CD14-positive monocyte (primary cell): Measurements from ENCODE around the gene PRH1. TPM values are rescaled to one million over a fixed set of nuclear protein-coding genes. Genes with fewer than 3 reads are reported as not detected.

Experiments
- DNase-seq, 3 donors: peaks; one replicate each; pipeline ENCODE4 v3.0.0-alpha.2; 2011 to 2022
- H2AFZ ChIP-seq: 2 replicates; pipeline ENCODE4 v1.6.0; 2012; ENCODE audit warnings: mild to moderate bottlenecking, low read depth, low read length, inconsistent platforms; ENCODE audit not compliant: insufficient read depth, poor library complexity, severe bottlenecking
- H3K27ac ChIP-seq, 2 donors: 1 replicate in 1 of 2; 2 replicates in 1 of 2; pipeline ENCODE4 v1.5.1; 2012 to 2013; ENCODE audit warnings: low read length in 2 of 2, control low read depth in 1 of 2, inconsistent platforms in 1 of 2, low read depth in 1 of 2, mild to moderate bottlenecking in 1 of 2
- H3K27me3 ChIP-seq, 2 donors: one replicate each; pipeline versions ENCODE4 v1.6.0 to v1.6.1; 2011 to 2013; ENCODE audit warnings: low read length in 2 of 2; ENCODE audit not compliant: control insufficient read depth in 2 of 2, insufficient read depth in 2 of 2
- H3K36me3 ChIP-seq, 2 donors: replicated peaks in 1 of 2; 1 replicate in 1 of 2; 2 replicates in 1 of 2; pipeline versions ENCODE4 v1.5.1 to v1.6.1; 2012 to 2013; ENCODE audit warnings: low read length in 2 of 2, control low read depth in 1 of 2, inconsistent platforms in 1 of 2, mild to moderate bottlenecking in 1 of 2; ENCODE audit not compliant: insufficient read depth in 2 of 2, control insufficient read depth in 1 of 2
- H3K4me1 ChIP-seq, 2 donors: 1 replicate in 1 of 2; 2 replicates in 1 of 2; pipeline versions ENCODE4 v1.5.1 to v1.6.1; 2012 to 2013; ENCODE audit warnings: low read length in 2 of 2, control low read depth in 1 of 2, inconsistent platforms in 1 of 2, mild to moderate bottlenecking in 1 of 2, moderate library complexity in 1 of 2; ENCODE audit not compliant: insufficient read depth in 2 of 2, control insufficient read depth in 1 of 2
- H3K4me2 ChIP-seq: replicated peaks from 2 replicates; pipeline ENCODE3; 2012; ENCODE audit warnings: low read length, moderate library complexity, mild to moderate bottlenecking; ENCODE audit not compliant: poor library complexity, severe bottlenecking; ENCODE audit errors: extremely low read depth
- H3K4me3 ChIP-seq, 3 experiments: fragments of 200-600 bp in 1 of 3; sonication (generic) in 1 of 3; replicated peaks in 1 of 3; 1 replicate in 2 of 3; 2 replicates in 1 of 3; pipeline ENCODE4 v1.5.1; 2011 to 2013; ENCODE audit warnings: low read length in 3 of 3, mild to moderate bottlenecking in 3 of 3, control low read depth in 2 of 3, low read depth in 2 of 3, inconsistent platforms in 1 of 3, moderate library complexity in 1 of 3
- H3K79me2 ChIP-seq: 2 replicates; pipeline ENCODE4 v1.6.0; 2012; ENCODE audit warnings: mild to moderate bottlenecking, control low read depth, inconsistent platforms, low read length, moderate library complexity; ENCODE audit not compliant: insufficient read depth
- H3K9ac ChIP-seq: 2 replicates; pipeline ENCODE4 v1.6.0; 2017; ENCODE audit warnings: low read length, mild to moderate bottlenecking; ENCODE audit not compliant: insufficient read depth, poor library complexity, severe bottlenecking
- H3K9me3 ChIP-seq, 2 donors: replicated peaks in 1 of 2; 1 replicate in 1 of 2; 2 replicates in 1 of 2; pipeline versions ENCODE4 v1.5.1 to v1.6.1; 2012 to 2013; ENCODE audit warnings: low read length in 2 of 2, control low read depth in 1 of 2; ENCODE audit not compliant: control insufficient read depth in 1 of 2, insufficient read depth in 1 of 2
- H4K20me1 ChIP-seq: 2 replicates; pipeline ENCODE4 v1.6.0; 2012; ENCODE audit warnings: mild to moderate bottlenecking, low read length, control low read depth, moderate library complexity; ENCODE audit not compliant: insufficient read depth
- H3K27ac Mint-ChIP-seq, 7 donors: one replicate each; pipeline ENCODE4 v1.8.0; 2020; ENCODE audit warnings: mild to moderate bottlenecking in 7 of 7, mixed read lengths in 7 of 7, moderate library complexity in 6 of 7, inconsistent platforms in 2 of 7
- H3K27me3 Mint-ChIP-seq, 3 donors: one replicate each; pipeline ENCODE4 v1.8.0; 2021 to 2022; ENCODE audit warnings: low read depth in 3 of 3, mild to moderate bottlenecking in 3 of 3, mixed read lengths in 3 of 3, moderate library complexity in 3 of 3, inconsistent platforms in 1 of 3
- H3K36me3 Mint-ChIP-seq, 2 donors: one replicate each; pipeline ENCODE4 v1.8.0; 2020; ENCODE audit warnings: mixed read lengths in 2 of 2, inconsistent platforms in 1 of 2, mild to moderate bottlenecking in 1 of 2
- H3K4me1 Mint-ChIP-seq: one replicate; pipeline ENCODE4 v1.8.0; 2020; ENCODE audit warnings: mild to moderate bottlenecking, mixed read lengths
- H3K4me3 Mint-ChIP-seq, 2 donors: one replicate each; pipeline ENCODE4 v1.8.0; 2020; ENCODE audit warnings: mild to moderate bottlenecking in 2 of 2, mixed read lengths in 2 of 2, moderate library complexity in 1 of 2
- H3K9me3 Mint-ChIP-seq, 7 donors: one replicate each; pipeline ENCODE4 v1.8.0; 2020 to 2022; ENCODE audit warnings: mixed read lengths in 7 of 7, mild to moderate bottlenecking in 6 of 7, moderate library complexity in 6 of 7, inconsistent platforms in 2 of 7
- WGBS: methylation state at CpG from one replicate; pipeline ENCODE4 v1.1.5; 2013; ENCODE audit warnings: missing lambda C conversion rate; ENCODE audit not compliant: insufficient coverage; 5-methylcytosine and 5-hydroxymethylcytosine counted together
- intact Hi-C, 2 donors: fragments of 100-400 bp; cut with micrococcal nuclease; formaldehyde crosslinking; loops; one replicate each; pipeline versions ENCODE4 v1.15.0 to v1.15.1; 2023
- polyA plus RNA-seq, 3 donors: library from polyadenylated mRNA; depleted of rRNA in 1 of 3; unstranded in 2 of 3; stranded (reverse) in 1 of 3; fragments of 300-500 nt in 2 of 3; fragments of >200 nt in 1 of 3; fragmentation: Illumina TruSeq in 2 of 3; gene quantifications; 1 replicate in 2 of 3; 2 replicates in 1 of 3; pipeline ENCODE4 v1.2.3, GENCODE V29; 2012 to 2021
- TF ChIP-seq, protein P1 (sequence below): fragments of 200-600 bp; IDR thresholded peaks from one replicate; pipeline ENCODE4 v1.8.0; 2022; ENCODE audit warnings: antibody characterized with exemption, mild to moderate bottlenecking

The PRH1 gene
- polyA plus RNA-seq, 3 donors = 1.9 to 3.5 (median 2.9) TPM

GRCh38 chr12:10896854-10897253 is 12.8 kb upstream of the PRH1 start:
- H3K27me3 ChIP-seq = no peaks in the 10 kb centered on the region
- no peak for DNase-seq
- H2AFZ ChIP-seq = no peak overlapping the region
- H3K9me3 ChIP-seq = peaks cover 10 to 18% of the 10 kb centered on the region in 2 donors
- no peaks in the 10 kb centered on the region for H3K4me1 ChIP-seq
- no peaks in the 10 kb centered on the region for H3K36me3 ChIP-seq
- no peaks in the 10 kb centered on the region for H3K79me2 ChIP-seq
- Mint-ChIP-seq H3K27me3 (peaks cover 0 to 1% (median 0%) of the 10 kb centered on the region in 3 donors), H3K4me3 (no peak overlapping the region), H3K4me1 (no peaks in the 10 kb centered on the region), H3K27ac (no peak overlapping the region), H3K36me3 (peaks cover 1 to 4% of the 10 kb centered on the region in 2 donors), H3K9me3 (peaks cover 0 to 23% (median 11%) of the 10 kb centered on the region in 7 donors)
- no peak overlapping the region for H3K4me2 ChIP-seq
- no CpG with 5 or more reads among the region's 5 CpGs for WGBS
- H3K27ac ChIP-seq = no peak overlapping the region
- no peak overlapping the region for H3K4me3 ChIP-seq
- H4K20me1 ChIP-seq = no peaks in the 10 kb centered on the region
- TF ChIP-seq, protein P1, sequence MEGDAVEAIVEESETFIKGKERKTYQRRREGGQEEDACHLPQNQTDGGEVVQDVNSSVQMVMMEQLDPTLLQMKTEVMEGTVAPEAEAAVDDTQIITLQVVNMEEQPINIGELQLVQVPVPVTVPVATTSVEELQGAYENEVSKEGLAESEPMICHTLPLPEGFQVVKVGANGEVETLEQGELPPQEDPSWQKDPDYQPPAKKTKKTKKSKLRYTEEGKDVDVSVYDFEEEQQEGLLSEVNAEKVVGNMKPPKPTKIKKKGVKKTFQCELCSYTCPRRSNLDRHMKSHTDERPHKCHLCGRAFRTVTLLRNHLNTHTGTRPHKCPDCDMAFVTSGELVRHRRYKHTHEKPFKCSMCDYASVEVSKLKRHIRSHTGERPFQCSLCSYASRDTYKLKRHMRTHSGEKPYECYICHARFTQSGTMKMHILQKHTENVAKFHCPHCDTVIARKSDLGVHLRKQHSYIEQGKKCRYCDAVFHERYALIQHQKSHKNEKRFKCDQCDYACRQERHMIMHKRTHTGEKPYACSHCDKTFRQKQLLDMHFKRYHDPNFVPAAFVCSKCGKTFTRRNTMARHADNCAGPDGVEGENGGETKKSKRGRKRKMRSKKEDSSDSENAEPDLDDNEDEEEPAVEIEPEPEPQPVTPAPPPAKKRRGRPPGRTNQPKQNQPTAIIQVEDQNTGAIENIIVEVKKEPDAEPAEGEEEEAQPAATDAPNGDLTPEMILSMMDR = no peak
- H3K9ac ChIP-seq = no peak overlapping the region
- intact Hi-C loops = no loop called here

DNA sequence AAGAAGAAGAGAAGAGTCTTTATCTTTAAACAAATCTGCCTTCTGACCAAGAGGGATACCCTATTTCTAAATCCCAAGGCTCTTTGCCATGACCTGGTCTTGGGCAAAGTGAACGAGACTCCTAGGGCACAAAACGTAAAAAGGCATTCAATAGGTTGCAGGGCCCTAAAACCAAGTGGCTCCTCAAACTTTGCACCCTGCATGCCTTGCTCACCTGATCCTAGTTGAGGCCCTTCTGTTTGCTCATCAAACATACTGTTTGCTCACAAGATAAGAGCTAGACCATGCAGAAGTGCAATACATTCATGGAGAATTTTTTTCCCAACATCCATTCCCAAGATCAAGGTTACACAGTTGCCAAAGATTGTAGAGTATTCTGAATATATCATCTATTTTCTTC is 7.9 kb upstream of the PRH1 start:
- no peaks in the 10 kb centered on the region for H3K79me2 ChIP-seq
- no peak overlapping the region for H2AFZ ChIP-seq
- TF ChIP-seq, protein P1 = no peak
- no peaks in the 10 kb centered on the region for H3K27me3 ChIP-seq
- WGBS = 96% methylated on average over 2 of the region's 2 CpGs
- no peaks in the 10 kb centered on the region for H3K4me1 Mint-ChIP-seq
- no peaks in the 10 kb centered on the region for H3K4me1 ChIP-seq
- peaks cover 0 to 3% (median 0%) of the 10 kb centered on the region in 7 donors for H3K9me3 Mint-ChIP-seq
- H3K9me3 ChIP-seq = no peaks in the 10 kb centered on the region
- H3K36me3 Mint-ChIP-seq = no peaks in the 10 kb centered on the region
- H3K27ac ChIP-seq = no peak overlapping the region
- no peak overlapping the region for H3K9ac ChIP-seq
- no peaks in the 10 kb centered on the region for H3K36me3 ChIP-seq
- H3K4me2 ChIP-seq = no peak overlapping the region
- DNase-seq = no peak
- H3K27me3 Mint-ChIP-seq = no peaks in the 10 kb centered on the region
- no peak overlapping the region for H3K4me3 ChIP-seq
- peak overlapping the region in 1 of 7 donors; percentile 25 for H3K27ac Mint-ChIP-seq
- no peaks in the 10 kb centered on the region for H4K20me1 ChIP-seq
- no peak overlapping the region for H3K4me3 Mint-ChIP-seq
- intact Hi-C loops = no loop called here
